Medulla oblongata (tissue), 1 donor: ENCODE results near the gene GLIS1.

Experiments
- DNase-seq: peaks from one replicate; pipeline ENCODE4 v3.0.0-alpha.2; 2015; ENCODE audit errors: extremely low spot score

Gene GLIS1

DNA sequence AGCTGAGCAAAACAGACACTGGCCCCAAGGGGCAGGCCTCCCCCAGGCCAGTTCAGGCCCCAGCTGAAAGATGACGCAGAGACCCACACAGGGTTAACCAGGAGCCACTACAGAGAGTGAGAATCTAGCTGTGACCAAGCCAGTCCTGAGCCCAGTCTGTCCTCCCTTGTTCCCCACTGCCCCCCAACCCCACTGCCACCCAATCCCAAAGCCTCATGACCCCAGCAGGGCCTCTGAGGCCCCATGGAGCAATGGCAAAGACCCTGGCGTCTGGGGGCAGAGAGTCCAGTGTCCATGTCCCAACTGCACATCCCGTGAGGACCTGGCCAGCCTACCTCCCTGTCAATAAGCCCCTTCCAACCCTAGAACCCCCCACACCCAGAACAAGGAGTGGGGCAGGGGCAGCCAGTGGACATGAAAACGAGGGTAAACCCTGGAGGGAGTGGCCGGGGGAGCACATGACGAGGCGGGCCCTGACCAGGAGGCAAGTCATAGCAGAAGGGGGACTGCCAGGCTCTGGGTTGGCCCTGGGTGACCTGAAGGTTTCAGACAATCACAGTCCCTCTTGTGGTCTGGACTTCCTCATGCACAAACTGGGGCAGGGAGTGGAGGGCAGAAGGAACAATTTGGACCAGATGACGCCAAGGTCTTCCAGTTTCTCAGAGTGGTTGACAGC, 100.5 kb downstream of the GLIS1 start:
- no peak for DNase-seq

DNA sequence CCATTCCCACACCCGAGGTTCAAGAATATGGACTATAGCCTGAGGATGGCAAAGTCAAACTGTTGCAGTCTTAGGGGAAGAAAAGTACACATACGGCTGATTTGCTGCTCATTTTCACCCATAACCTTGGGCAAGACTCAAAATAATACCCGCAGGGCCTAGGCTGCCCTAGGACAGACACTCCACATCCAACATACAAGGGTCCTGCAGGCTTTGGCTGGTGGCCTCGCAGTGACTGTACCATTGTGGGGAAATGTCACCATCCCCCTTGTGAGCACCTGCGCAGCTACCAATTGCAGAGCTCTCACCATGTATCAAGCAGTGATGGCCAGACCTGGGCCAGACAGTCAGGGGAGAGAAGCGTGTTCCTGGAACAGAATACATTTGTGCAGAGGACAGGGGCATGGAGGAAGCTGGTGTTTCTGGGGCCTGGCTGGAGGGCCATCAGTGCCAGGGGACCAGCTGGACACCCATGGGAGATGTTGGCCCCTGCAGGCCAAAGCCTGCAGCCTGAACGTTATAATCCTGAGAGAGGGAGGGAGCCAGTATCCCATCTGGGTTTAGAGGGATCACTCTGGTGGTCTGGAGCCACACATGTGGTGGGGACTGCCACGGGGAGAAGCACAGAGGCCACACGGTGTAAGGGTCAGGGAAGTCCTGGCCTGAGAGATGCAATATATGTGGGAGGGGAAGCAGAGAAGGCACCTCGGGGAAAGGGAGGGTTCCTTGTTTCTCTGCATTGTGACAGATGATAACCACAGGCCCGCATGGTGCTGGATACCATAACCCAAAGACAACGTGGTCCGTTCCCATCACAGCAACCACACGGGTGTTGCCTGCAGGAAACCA, 101.2 kb downstream of the GLIS1 start:
- no peak for DNase-seq

DNA sequence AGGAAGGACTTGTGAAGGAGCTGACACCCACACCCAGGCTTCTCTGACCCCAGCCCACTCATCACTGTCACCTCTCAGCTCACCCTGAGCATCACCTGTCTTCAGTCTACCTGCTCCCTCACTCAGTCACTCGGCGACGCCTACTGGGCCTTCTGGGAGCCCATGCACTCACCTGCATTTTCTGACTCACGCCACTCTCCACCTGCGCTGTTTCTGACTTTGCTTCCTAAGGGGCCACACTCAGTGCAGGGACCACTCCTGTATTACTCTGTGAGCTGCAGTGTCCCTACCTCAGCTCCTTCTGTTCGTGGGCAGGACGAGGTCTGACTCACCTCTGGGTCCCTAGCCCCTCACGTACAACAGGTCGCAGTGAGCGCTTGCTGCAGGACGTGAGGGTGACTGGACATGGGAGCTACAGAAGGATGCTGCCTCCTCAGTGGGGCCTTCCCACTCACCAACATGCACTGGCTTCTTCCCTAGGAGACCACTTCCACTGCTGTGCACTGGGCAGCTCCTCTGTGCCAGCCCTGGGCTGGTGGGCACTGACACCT, 102.3 kb downstream of the GLIS1 start:
- no peak for DNase-seq

DNA sequence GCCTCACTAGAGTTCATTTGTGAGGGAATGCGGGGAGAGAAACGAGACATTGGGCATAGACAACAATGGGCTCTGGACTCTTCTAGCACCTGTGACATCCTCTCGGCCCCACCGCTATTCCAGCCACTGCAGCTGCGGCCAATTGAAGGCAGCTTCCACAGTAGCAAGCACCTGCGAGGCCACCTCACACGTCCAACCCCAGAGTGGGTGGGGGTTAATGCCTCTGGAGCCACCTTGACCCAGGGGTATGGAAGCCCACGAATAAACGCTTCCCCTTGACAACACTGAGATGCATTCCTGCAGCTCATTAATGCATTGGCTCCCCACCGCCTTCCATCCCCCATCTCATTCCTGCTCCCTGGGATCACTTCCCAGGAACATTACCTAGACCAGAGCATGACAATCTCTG, 104.4 kb downstream of the GLIS1 start:
- no peak for DNase-seq

DNA sequence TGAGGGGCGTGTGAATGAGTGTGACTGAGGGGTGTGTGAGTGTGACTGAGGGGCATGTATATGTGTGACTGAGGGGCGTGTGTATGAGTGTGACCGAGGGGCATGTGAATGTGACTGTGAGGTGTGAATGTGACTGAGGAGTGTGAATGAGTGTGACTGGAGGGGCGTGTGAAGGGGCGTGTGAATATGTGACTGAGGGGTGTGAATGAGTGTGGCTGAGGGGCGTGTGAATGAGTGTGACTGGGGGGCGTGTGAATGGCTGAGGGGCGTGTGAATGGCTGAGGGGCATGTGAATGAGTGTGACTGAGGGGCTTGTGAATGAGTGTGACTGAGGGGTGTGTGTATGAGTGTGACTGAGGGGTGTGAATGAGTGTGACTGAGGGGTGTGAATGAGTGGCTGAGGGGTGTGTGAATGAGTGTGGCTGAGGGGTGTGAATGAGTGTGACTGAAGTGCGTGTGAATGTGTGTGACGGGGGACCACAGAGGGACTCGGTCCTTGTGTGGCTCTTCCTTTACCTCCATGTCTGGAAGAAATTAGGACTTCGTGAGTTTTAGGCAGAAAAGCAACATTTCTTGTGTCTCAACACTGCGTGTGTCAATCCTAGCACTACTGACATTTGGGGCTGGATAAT, 105.8 kb downstream of the GLIS1 start:
- no peak for DNase-seq

DNA sequence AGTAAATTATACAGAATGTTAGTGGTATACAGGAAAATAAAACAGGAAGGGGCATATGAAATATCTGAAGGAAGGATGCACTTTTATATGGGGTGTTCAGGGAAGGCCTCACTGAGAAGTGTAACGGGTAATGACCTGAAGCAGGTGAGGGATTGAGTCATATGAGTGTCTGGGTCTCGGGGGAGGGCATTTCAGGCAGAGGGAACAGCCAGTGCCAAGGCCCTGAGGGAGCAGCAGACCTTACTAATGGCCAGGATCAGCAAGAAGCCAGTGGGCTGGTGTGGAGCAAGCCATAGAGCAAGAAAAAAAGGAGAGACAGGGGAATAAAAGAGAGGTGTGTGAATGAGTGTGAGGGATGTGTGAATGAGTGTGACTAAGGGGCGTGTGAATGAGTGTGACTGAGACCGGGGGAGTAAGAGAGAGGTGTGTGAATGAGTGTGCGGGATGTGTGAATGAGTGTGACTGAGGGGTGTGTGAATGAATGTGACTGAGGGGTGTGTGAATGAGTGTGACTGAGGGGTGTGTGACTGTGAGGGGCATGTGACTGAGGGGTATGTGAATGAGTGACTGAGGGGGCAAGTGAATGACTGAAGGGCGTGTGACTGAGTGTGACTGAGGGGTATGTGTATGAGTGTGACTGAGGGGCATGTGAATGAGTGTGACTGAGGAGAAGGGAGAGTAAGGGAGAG, 107.2 kb downstream of the GLIS1 start:
- DNase-seq, result no peak

DNA sequence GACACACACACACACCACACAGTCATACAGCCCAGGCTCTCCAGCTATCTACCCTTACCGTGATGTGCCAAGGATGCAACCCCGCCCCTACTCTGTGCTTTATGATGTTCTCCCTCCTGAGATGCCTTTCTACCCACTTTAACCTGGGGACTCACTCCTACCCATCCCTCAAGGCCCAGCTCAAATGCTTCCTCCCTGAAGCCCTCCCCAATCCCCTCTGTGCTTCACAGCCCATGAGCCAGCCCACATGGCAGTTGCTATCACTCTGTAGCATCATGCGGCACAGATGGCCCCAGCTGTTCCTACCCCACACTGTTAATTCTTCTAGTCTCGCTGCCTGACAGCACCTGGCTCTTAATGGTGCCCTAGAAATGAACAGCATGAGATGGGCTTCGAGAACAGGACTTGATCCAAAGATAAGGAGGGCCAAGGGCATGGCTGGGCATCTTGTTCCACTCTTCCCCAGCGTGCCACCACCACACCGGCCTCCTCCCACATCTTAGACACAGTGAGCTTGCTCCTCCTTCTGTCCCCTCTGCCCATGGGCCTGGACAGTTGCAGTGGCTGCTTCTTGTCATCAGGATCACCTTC, 109.8 kb downstream of the GLIS1 start:
- no peak for DNase-seq

DNA sequence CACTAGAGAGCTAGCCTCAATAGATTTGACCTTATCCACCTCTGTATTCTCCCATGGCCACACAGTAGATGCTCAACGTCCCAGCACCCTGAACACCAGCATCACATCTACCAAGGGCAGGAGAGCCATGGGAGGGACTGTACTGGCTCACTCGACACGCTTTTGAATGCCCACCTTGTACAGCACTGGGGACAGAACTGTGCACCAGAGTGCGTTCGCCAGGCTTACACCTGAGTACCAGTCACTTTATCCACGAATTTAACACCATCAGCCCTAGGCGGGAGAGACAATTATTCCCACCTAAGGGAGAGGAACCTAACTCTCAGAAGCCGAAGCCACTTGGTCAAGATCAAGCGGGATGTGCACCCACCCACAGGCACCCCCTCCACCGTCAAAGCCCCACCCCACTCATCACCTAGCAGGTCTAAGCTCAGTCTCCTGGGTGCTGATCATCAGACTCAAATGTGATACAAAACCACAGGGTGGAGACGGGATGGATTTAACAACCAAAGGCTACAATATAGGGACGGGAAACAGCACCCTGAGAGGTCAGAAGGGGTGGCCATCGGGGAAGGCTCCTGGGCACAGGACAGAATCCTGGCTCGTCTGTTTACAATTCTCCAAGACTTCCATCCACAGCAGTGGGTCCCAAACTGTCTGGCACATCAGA, 110.5 kb downstream of the GLIS1 start:
- no peak for DNase-seq

DNA sequence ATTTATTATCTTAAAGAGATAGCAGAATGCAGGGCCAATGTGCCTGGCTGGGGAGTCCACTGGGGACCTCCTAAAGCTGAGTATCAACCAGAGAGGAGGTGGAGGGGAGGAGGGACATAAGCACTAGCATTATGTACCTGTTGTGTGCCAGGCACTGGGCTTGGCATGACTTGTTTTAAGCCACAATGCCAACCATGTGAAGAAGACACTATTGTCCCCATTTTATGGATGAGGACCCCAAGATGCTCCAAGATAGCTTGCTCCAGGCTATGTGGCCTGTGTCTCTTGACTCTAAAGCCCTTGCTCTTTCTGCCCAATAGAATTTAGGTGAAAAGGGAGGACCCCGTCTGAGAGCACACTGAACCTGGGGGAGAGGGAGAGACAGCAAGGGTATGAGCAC, 111.3 kb downstream of the GLIS1 start:
- no peak for DNase-seq

DNA sequence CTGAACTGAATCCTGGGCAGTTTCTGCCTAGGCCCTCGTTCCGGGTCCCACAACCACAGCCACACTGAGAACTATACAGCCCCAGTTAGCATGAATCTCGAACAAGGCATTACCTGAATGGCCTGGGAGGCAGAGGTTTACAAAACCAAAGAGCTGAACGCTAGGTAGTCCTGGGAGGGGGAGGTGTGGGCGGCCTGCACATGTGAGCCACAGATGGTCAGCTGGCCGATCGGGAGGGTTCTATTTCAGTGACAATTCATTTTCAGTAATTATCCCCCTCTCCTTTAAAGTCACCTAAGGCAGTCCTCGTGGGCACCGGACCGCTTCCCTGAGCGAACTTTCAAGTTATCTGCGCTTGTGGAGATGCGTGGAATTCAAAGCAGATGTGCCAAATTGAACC, 111.9 kb downstream of the GLIS1 start:
- no peak for DNase-seq

DNA sequence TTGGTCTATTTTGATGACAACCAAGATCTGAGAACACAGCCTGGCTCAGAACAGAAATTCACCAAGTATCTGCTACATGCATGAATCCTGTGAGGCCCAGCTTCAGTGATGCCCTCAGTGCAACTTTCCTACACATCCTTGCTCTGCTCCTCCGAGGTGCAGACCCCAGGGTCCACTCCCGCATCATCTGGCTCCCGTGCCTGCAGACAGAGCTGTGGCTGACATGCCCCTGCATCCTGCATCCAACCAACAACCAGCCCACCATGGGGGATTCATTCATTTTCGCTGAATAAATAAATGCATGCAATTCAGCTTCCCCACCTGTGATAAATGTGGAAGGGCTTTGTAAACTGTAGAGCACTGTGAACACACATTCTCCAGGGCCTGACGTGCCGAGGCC, 112.3 kb downstream of the GLIS1 start:
- no peak for DNase-seq

DNA sequence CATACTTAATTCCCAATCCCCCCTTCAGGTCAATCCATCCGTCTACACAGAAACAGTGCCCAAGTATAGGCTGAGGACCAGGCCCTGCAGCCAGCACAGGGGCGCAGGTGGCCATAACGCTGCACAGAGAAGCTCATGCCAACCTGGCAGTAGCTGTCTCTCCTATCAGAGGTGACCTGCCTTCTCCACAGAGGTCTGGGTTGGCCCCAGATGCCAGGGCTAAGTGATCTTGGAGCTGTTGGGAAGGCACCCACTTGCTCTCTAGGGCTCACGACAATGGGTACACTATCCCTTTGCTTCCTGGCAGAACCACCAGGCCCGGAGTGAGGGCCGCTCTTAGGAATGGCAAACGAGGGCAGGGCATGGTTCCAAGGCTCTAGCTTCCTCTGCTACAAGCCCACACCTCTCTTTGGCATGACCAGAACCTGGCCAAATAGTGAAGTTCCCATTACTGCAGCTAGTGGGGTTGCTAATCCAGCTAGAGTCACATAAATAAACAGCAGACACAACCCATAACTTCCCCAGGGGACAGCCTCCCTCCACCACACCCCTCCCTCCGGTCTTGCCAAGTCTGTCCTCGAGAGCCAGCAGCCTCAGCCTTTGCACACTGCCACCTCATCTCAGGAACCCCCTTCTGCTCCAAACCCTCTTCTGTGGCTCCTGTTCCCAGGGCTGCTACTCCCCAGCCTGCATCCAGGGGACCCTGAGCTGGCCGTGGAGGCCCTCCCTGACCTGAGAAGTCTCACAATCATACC, 113.0 kb downstream of the GLIS1 start:
- DNase-seq, result no peak

DNA sequence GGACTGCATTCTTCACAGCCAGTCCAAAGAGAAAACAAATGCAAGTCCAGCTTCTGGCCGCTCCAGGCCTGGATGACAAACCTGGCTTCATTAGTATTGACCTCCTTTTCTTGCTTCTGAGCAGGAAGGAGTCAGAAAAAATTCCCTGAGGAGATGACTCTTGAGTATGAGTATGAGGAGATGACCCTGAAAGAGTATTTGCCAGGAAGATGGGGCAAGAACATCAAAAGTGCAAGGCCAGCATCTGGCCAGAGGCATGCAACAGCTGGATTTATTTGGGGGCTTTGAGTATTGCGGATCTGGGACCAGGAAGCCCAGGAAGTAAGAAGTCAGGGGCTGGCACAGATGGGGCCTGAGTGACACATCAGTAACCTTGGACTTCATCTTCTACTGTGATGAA, 113.9 kb downstream of the GLIS1 start:
- DNase-seq, result no peak

DNA sequence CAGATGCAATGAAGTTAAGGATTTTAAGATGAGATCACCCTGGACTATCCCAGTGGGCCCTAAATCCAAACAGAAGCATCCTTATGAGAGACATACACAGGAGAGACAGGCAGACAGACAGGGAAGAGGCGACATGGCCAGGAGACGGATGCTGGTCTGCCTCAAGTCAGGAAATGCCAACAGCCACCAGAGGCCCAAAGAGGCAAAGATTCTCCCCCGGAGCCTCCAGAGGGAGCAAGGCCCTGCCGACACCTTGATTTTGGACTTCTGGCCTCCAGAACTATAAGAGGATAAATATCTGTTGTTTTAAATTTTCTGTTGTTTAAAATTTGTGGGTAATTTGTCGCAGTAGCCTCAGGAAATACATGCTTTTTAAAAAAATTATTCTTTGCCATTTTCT, 116.4 kb downstream of the GLIS1 start:
- no peak for DNase-seq

DNA sequence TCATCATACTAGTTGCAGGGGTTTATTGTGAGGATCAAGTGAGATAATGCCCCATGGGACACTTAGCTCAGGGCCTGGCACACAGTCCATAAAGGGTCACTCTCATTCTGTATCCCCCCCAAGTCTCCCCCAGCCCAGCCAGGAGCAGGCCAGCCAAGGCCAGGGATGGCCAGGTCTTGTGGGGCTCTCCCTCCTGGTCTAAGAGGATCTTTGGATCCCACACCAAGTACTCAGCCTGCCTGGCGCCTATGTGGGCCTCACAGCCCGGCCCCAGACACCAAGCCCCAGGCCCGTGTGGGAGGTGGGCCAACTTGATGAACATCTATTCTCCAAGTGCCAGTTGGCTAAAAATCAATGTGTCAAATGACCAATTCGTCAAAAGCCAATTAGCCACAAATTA, 117.8 kb downstream of the GLIS1 start:
- DNase-seq, result no peak

DNA sequence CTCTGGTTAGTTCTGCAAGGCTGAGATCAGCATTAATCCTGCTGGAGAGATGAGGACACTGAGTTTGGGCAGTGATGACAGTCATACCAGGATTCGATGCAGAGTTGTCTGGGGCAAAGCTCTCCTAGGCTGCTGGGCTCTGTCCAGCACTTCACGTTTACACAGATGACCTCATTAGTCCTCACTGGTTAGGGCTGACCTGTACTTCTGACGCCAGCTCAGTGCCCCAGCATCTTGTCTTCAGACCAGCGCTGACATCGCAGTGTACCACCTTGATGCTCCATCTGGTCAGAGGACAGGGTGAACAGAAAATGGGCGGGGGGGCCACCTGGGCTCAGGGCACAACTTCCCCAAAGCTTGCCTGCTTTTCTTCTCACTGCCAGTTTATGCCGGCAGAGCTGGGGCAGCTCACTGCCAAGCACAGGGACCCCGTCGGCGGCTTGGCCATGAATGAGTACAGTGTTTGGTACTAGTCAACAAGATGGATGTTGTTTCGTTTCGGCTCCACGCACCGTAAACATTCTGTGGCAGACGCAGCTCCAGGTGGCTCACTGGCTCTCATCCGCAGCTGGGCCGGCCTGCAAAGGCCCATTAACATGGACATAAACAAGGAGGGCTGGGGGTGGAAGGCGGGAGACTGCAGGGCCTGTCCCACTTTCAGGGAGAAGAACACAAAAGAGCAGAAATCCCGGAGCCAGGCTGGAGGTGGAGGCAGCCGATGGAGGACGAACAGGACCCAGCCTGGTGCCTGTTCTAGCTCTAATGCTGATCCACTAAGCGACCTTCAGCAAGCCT, 118.7 kb downstream of the GLIS1 start:
- peak; percentile 55 for DNase-seq

DNA sequence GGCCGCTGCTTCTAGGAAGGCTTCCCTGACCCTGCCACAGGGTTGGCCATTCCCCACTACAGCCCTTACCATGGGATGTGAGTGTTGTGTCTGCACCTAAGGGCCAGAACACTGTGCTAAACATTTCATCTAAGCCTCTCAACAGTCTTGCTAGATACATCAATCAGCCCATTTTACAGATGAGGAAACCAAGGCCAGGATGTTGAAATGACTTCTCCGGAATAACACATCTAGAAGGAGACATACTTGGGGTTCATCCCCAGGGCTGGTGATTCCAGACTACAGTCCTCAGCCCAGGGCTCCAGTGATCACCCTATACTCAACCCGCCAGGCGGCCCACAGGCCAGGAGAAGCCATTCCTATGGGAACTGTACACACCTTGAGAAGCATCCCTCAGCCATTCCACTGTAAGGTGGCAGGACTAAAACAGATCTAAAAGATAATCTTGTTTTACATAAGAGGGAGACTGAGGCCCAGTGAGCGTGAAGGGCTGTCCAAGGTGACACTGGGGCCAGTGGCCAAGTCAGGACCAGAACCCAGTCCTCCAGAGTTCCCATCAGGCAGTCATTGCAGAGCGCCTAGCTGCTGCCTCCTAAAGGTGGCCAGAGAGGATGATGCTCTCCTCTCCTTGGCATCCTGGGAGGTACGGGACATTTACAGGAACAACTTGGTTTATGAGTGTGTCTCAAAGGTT, 119.5 kb downstream of the GLIS1 start:
- no peak for DNase-seq

DNA sequence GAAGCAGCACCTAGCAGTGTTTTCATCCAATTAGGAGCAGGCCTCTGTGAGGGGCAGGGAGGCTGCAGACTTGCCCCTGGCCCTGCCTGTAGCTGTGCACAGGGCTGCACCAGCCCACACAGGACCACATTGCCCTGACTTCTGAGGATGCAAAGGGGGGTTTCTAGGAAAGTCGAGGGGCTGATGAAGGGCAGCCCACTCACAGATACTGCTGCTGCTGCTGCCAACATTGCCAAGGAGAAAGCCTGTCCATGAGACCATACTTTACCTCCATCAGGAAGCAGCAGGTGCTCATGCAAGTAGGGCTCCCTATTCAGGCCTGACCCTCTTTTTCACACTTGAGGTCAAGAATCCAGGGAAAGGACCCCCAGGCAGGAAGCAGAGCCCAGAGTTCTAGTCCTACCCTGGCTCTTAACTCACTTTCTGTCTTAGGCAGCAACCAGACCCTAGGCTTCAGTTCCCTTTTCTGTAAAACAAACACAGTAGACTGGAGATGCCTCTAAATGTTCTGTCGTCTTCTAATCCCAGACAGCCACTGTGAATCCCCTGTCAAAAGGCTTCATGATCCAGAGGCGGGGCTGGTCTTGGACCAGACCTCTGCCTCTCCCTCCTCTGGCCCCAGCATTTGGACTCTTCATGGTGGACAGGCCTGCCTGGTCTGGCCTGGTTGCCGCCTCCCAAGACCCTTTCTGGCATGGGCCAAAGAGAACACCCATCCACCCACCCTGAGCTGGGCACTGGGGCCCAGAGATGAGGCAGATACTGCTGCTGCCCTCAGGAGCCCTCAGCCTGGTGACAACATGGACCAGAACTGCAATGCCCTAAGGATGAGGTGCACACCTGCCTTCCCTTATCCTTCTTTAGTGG, 120.2 kb downstream of the GLIS1 start:
- DNase-seq, result no peak
